PFSK-1 (cell line): Measurements from ENCODE around the gene SMCO1.

Experiments used
- FOXP2 ChIP-seq: optimal IDR thresholded peaks from 2 replicates; pipeline ENCODE3; 2011; ENCODE audit warnings: borderline replicate concordance, control low read depth, inconsistent platforms; ENCODE audit not compliant: insufficient read depth; ENCODE audit errors: extremely low read length, extremely low read depth
- POLR2AphosphoS5 ChIP-seq: IDR thresholded peaks from 2 replicates; pipeline ENCODE4 v1.6.1; 2012; ENCODE audit warnings: low read depth, mild to moderate bottlenecking, control low read depth, low read length, moderate library complexity
- REST ChIP-seq, 2 experiments: IDR thresholded peaks; 2 replicates each; pipeline versions ENCODE4 v1.6.1 to v1.8.0; 2011 to 2012; ENCODE audit warnings: low read depth in 2 of 2, low read length in 2 of 2, control low read depth in 1 of 2, inconsistent platforms in 1 of 2, mild to moderate bottlenecking in 1 of 2, moderate library complexity in 1 of 2; ENCODE audit not compliant: insufficient read depth in 1 of 2
- SIN3A ChIP-seq: IDR thresholded peaks from 2 replicates; pipeline ENCODE4 v1.6.1; 2012; ENCODE audit warnings: mild to moderate bottlenecking, low read length, moderate library complexity, borderline replicate concordance; ENCODE audit not compliant: insufficient read depth
- TAF1 ChIP-seq: IDR thresholded peaks from 2 replicates; pipeline ENCODE4 v1.6.1; 2012; ENCODE audit warnings: low read length, control low read depth, borderline replicate concordance; ENCODE audit not compliant: insufficient read depth

The SMCO1 gene

GRCh38 chr3:196546537-196546936, 31.4 kb upstream of the SMCO1 start:
- TF ChIP-seq TAF1: no peak
- TF ChIP-seq SIN3A: no peak
- TF ChIP-seq REST (IDR thresholded peaks at IDR 0.05; ENCODE audit: insufficient read depth in 1 of 2, low read depth in 2 of 2, low read length in 2 of 2): no peak

- TF ChIP-seq REST (IDR thresholded peaks at IDR 0.05; ENCODE audit: insufficient read depth in 1 of 2, low read depth in 2 of 2, low read length in 2 of 2) (no peak), SIN3A (no peak), POLR2AphosphoS5 (no peak), TAF1 (no peak), FOXP2 (no peak)
These were observed 29.4 kb upstream of the SMCO1 start for GRCh38 chr3:196544491-196544992.

GRCh38 chr3:196541684-196542445, 26.7 kb upstream of the SMCO1 start:
- TF ChIP-seq POLR2AphosphoS5 (no peak), SIN3A (no peak), FOXP2 (no peak), TAF1 (no peak), REST (IDR thresholded peaks at IDR 0.05; ENCODE audit: insufficient read depth in 1 of 2, low read depth in 2 of 2, low read length in 2 of 2) (no peak)

GRCh38 chr3:196537319-196537984, 22.3 kb upstream of the SMCO1 start:
- TF ChIP-seq FOXP2 (no peak), REST (IDR thresholded peaks at IDR 0.05; ENCODE audit: insufficient read depth in 1 of 2, low read depth in 2 of 2, low read length in 2 of 2) (no peak), POLR2AphosphoS5 (no peak), SIN3A (no peak), TAF1 (no peak)
